ENCODE measurements around the gene CHRNA4.
"Not testable (repeated sequence)": the region's sequence is repeated elsewhere in the genome, so short reads cannot be mapped to it uniquely, and the experiment has no call there.

Gene CHRNA4

DNA sequence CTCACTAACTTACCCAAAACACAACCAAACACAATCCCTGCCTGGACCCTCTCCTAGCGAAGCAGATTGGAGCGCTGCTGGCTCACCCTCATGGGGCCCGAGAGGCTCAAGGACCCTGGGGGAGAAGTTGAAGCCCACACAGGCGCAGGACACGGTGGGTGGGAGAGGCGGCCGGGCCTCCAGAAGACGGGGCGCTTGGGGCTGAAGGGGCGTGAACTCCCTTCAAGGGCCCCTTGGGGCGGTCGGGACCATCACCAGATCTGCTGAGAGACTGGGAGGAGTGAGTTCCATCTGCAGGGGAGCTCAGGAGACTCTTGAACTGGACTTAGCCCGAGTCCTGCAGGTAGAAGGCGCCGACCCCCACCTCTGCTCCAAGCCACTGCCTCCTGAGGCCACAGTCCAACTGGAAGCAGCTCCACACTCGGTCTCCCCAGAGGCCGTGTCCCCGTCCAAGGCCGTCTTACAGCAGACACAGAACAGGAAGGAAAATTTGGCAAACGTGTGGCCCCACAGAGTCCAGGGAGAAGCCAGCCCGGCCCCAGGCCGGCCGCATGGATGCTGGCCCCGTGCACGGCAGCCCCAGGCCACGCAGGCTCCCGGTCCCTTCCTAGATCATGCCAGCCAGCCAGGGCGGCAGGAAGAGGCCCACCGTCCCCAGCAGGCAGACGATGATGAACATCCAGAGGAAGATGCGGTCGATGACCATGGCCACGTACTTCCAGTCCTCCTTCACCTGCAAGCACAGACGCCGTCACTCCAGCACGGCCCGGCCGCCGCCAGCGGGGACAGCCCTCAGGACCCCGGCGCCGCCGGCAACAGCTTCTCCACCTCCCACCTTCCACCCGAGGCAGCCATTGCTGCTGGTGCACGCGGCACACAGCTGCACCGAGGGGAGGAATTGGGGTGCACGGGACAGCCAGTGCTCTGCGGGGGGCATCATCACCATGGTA is 14.7 kb downstream of the CHRNA4 start:
- no peak for DNase-seq (ENCODE audit: low read depth)
- no peak overlapping the region for H3K4me3 ChIP-seq (ENCODE audit: low read depth, low read length)
- TF ChIP-seq, protein P1, sequence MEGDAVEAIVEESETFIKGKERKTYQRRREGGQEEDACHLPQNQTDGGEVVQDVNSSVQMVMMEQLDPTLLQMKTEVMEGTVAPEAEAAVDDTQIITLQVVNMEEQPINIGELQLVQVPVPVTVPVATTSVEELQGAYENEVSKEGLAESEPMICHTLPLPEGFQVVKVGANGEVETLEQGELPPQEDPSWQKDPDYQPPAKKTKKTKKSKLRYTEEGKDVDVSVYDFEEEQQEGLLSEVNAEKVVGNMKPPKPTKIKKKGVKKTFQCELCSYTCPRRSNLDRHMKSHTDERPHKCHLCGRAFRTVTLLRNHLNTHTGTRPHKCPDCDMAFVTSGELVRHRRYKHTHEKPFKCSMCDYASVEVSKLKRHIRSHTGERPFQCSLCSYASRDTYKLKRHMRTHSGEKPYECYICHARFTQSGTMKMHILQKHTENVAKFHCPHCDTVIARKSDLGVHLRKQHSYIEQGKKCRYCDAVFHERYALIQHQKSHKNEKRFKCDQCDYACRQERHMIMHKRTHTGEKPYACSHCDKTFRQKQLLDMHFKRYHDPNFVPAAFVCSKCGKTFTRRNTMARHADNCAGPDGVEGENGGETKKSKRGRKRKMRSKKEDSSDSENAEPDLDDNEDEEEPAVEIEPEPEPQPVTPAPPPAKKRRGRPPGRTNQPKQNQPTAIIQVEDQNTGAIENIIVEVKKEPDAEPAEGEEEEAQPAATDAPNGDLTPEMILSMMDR (IDR thresholded peaks at IDR 0.05; ENCODE audit: low read depth, low read length, missing control alignments) = no peak

DNA sequence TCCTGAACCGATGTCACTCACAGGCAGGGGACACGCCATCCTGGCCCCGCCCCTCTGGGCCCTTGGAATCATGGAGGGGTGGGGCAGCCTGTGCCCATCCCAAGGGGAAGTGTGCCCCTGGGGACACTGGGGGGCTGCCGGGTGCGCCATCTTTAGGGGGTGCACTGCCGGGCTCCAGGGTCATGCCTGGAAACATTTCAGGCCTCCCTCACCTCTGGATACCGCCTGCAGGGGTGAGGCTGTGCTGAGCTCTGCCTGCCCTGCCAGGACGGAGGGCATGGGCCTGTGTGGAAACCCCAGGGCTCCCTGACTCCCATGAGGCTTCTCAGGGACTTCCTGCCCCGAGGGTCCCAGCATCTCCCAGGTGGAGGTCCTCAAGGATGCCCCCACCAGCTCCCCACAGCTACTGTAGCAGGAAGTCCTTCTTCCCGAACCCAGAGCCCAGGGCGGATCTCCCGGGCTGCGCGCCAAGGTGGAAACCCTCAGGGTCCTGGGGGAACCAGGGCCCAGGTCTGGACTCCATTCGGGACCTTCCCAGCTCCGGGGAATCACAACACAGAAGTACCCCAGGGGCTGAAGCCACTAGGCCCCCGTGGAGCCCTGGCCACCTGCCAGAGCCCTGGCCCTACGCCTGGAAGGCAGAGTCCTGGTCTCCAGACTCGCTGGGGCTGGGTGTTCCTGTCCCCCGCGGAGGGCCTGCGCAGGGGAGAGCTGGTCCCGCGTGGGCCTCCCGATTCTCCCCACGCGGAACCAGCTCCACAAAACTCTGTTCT is 15.6 kb downstream of the CHRNA4 start:
- H3K4me3 ChIP-seq (ENCODE audit: low read depth, low read length) = no peak overlapping the region
- TF ChIP-seq, protein P1 (IDR thresholded peaks at IDR 0.05; ENCODE audit: low read depth, low read length, missing control alignments) = no peak
- DNase-seq (ENCODE audit: low read depth) = no peak

DNA sequence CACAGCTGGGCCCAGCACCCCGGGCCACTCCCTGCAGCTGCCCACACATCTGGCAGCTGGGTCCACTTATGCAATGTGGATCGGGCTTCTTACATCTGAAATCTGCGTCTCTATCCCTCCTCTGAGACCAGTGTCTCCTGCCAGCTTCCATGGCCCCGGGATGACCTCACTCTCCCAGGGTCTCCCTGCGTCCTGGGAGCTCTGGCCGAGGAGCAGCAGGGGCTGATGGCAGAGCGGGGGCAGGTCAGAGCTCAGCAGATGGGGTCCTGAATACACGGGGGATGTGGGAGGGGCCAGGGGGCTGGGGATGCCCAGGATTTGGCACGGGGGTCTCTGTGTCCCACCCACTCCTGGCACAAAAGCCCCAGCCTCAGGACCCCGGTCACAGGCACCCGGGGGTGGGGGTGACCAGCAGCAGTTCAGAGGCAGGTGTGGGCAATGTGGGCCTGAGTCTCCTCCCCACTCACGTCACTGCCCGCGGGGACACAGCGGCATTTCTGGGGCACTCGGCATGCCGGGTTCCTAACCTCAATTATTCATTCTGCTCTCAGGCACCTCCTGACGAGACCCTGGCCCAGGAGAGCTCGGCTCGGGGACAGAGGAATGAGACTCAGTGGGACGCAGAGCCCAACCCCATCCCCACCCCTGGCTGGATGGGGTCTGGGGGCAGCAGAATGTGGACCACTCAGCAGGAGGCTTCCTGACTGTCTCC is 16.4 kb downstream of the CHRNA4 start:
- H3K4me3 ChIP-seq (ENCODE audit: low read depth, low read length) = no peak overlapping the region
- no peak for DNase-seq (ENCODE audit: low read depth)
- TF ChIP-seq, protein P1 (IDR thresholded peaks at IDR 0.05; ENCODE audit: low read depth, low read length, missing control alignments) = no peak

DNA sequence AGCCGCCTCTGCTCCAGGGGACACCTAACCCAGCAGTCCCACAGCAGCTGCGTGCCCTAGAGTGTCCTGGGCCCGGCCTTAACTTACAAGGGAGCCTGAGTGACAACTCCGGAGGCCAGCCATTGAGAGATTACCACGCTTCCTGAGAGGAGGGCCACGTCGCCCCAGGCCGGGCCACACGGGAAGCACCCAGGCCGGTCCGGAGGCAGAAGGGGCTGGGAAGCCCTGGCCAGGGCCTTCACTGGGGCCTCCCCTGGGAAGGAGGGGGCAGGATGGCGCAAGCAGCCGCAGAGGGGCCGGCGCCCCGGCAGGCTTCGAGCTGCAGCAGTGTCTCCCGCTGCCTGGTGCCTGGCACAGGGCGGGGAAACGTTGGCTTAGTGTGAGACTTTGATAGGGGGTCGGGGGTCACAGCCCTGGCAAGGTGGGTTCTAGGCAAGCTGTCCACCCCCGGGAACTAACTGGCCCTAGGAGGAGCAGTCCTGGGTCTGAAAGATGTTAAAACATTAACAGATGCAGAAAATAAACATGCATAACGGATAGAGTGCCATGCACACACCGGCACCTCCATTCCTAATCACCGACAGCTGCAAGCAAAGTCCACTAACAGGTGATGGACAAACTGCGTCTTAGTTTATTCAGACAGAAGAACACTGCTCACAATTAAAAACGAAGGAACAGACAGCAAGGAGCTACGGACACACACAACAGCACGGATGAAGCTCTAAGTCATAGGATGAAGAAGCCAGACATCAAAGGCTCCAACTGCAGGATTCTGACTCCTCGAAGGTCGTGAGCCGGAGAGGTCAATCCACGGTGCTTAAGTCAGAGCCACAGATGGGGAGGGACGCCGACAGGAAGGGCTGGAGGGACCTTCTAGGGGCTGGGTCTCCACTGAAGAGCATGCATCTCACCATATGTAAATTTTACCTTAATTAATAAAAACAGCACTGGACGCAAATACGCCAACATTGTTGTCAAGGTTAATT is 17.4 kb downstream of the CHRNA4 start:
- TF ChIP-seq, protein P1 (IDR thresholded peaks at IDR 0.05; ENCODE audit: low read depth, low read length, missing control alignments) = no peak
- H3K4me3 ChIP-seq (ENCODE audit: low read depth, low read length) = no peak overlapping the region
- no peak for DNase-seq (ENCODE audit: low read depth)

DNA sequence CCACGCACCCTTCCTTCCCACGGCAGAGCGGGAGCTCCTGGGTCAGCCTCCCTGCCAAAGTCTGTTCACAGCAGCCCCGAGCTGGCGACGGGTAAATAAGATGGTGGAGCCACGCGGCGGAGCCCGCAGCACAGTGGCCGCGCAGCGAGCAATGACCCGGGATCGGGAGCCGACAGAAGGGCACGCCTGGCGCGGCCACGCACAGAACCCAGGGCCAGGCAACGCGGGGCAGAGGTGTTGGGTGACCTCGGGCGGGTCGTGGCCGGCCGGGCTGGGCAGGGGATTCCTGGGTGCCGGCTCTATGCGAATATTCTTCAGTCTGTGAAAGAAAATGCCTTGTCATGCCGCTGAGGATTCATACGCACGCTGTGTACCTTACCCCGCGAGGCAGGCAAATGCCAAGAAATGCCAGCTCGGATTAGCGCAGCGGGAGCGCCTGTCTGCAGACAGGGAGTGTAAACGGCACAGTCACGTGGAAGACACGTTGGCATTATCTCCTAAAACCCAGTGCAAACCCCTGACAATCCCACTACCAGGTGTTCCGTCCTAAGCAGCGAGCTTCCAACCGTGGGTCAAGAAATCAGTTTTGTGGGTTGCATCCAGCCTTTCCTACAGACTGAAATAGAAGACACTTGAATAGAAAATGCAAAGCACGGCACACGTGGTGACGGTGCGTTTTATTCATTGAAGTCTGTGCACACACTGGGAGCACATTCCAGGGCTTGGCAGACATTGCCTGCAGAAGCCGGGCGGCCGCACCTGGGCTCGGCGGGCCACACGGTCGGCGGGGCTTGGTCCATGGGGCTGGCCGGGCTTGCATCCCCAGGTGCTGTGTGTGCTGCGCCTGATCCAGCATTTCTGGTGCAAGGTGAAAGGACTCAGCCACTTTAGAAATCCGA is 18.3 kb downstream of the CHRNA4 start:
- TF ChIP-seq, protein P1 (IDR thresholded peaks at IDR 0.05; ENCODE audit: low read depth, low read length, missing control alignments) = no peak
- DNase-seq (ENCODE audit: low read depth) = no peak
- no peak overlapping the region for H3K4me3 ChIP-seq (ENCODE audit: low read depth, low read length)

DNA sequence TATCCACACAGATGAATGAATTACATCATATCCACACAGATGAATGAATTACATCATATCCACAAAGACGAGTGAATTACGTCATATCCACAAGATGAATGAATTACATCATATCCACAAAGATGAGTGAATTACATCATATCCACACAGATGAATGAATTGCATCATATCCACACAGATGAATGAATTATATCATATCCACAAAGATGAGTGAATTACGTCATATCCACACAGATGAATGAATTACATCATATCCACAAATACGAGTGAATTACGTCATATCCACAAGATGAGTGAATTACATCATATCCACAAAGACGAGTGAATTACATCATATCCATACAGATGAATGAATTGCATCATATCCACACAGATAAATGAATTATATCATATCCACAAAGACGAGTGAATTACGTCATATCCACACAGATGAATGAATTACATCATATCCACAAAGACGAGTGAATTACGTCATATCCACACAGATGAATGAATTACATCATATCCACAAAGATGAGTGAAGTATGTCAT is 20.9 kb downstream of the CHRNA4 start:
- not testable (repeated sequence) for H3K4me3 ChIP-seq (ENCODE audit: low read depth, low read length); DNase-seq (ENCODE audit: low read depth)

DNA sequence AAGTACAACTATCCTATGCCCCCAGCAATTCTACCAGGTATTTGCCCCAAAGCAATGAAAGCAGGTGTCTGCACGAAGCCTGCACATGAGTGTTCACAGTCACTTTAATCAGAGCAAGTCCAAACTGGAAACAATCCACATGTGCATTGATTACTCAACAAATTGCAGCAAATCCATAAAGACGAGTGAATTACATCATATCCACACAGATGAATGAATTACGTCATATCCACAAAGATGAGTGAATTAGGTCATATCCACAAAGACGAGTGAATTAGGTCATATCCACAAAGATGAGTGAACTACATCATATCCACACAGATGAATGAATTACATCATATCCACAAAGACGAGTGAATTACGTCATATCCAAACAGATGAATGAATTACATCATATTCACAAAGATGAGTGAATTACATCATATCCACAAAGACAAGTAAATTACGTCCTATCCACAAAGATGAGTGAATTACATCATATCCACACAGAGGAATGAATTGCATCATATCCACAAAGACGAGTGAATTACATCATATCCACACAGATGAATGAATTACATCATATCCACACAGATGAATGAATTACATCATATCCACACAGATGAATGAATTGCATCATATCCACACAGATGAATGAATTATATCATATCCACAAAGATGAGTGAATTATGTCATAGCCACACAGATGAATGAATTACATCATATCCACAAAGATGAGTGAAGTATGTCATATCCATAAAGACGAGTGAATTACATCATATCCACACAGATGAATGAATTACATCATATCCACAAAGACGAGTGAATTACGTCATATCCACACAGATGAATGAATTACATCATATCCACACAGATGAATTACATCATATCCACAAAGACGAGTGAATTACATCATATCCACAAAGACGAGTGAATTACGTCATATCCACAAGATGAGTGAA is 21.7 kb downstream of the CHRNA4 start:
- not testable (repeated sequence) for H3K4me3 ChIP-seq (ENCODE audit: low read depth, low read length); DNase-seq (ENCODE audit: low read depth)

All from GM12864 (cell line).